Right lobe of liver (tissue), 6 donors: Measurements from ENCODE around the gene SAXO1. TPM values are rescaled to one million over a fixed set of nuclear protein-coding genes. Genes with fewer than 3 reads are reported as not detected.

Experiments
- ATAC-seq, 4 donors: fragments of 200-7000 bp; cut with Tn5 transposase; one replicate each; pipeline ENCODE4 v1.9.1; 2020; ENCODE audit warnings: mild to moderate bottlenecking in 4 of 4, moderate library complexity in 4 of 4
- DNase-seq, 3 donors: peaks; one replicate each; pipeline ENCODE4 v3.0.0-alpha.2; 2020
- H3K27ac ChIP-seq, 3 donors: fragments of 200-600 bp; one replicate each; pipeline ENCODE4 v1.8.0; 2022
- H3K27me3 ChIP-seq, 2 donors: fragments of 200-600 bp; one replicate each; pipeline ENCODE4 v1.8.0; 2022
- H3K36me3 ChIP-seq, 4 donors: fragments of 200-600 bp; sonication (generic) in 1 of 4; one replicate each; pipeline versions ENCODE4 v1.5.1 to v1.8.0; 2017 to 2022; ENCODE audit warnings: control low read depth in 1 of 4
- H3K4me1 ChIP-seq, 4 donors: fragments of 200-600 bp; sonication (generic) in 1 of 4; one replicate each; pipeline versions ENCODE4 v1.5.1 to v1.8.0; 2017 to 2022; ENCODE audit warnings: control low read depth in 1 of 4
- H3K4me3 ChIP-seq, 3 donors: fragments of 200-600 bp; one replicate each; pipeline ENCODE4 v1.8.0; 2022
- H3K9me3 ChIP-seq, 4 donors: fragments of 200-600 bp; sonication (generic) in 1 of 4; one replicate each; pipeline versions ENCODE4 v1.5.1 to v1.8.0; 2017 to 2022; ENCODE audit warnings: control low read depth in 1 of 4
- POLR2A ChIP-seq: fragments of 450-650 bp; IDR thresholded peaks from one replicate; pipeline ENCODE4 v1.6.1; 2017; ENCODE audit warnings: antibody characterized with exemption, mild to moderate bottlenecking
- WGBS: methylation state at CpG from one replicate; pipeline ENCODE4 v1.1.6; 2018; ENCODE audit warnings: low coverage, low lambda C conversion rate; ENCODE audit not compliant: insufficient coverage; ENCODE audit errors: missing lambda C conversion rate; 5-methylcytosine and 5-hydroxymethylcytosine counted together
- intact Hi-C, 2 donors: fragments of 100-400 bp; cut with DNase I; formaldehyde crosslinking; loops; one replicate each; pipeline versions ENCODE4 v1.11.2 to v1.14.1; 2022
- total RNA-seq, 6 experiments: library from RNA; depleted of rRNA in 2 of 6; stranded (reverse); fragments of >200 nt in 2 of 6; fragmentation: NEBNext Ultra II Directional in 3 of 6; extraction: Animal tissue kit (Norgen Biotek cat#: 25700) in 3 of 6; gene quantifications; one replicate each; pipeline versions ENCODE4 v1.1.0 to v1.2.4, GENCODE V29; 2016 to 2023
- TF ChIP-seq, protein P1 (sequence below), 4 donors: fragments of 200-600 bp in 3 of 4; fragments of 450-650 bp in 1 of 4; IDR thresholded peaks; one replicate each; pipeline versions ENCODE4 v1.5.1 to v1.8.0; 2016 to 2022; ENCODE audit warnings: antibody characterized with exemption in 4 of 4, mild to moderate bottlenecking in 2 of 4
- donor health status: DM: no; HTN: yes; CAD: no.
- donor health status: DM: no; HTN: no; CAD: no.
- donor health status: DM: no; HTN: no; CAD: no.
- donor health status: DM: no; HTN: yes; CAD: no.
- donor health status: DM: no; HTN: yes; CAD: no.

Gene SAXO1
- total RNA-seq, 6 experiments from 2014 or later = 0.15 TPM; not detected in 5

DNA sequence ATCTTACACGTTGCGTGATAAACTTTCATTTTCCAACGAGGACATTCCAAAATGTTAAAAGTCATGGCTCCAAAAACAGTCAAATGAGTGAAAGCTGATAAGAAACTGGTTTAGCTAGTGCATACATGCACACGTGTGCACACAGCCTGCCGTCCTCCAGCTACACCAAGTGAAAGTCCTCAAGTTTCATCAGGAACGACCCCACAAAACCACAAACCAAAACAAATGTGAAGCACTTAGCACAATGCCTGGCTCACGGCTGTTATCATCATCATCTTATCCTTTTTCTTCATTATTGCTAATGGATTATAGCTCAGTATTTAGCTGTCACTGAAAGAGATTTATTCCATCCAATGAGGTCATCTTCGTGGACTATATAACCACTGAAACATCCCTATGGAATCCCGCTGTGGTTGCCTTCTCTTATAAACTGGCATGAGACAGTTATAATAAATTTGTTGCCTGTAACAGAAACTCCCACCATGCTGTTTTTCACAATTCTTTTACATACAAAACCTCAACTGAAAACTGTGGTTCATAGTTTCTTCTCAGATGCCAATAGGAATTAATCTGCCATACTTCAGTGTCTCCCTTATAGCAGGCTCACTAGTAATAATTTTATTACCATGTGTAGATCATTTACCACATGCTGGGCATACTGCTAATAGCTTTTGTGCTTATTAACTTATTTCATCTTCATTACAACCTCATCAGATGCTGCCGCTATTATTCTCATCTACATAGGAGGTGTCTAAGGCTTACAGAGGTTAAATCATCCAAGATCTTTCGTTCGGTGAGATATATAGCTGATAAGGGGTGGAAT is 56.1 kb downstream of the SAXO1 start:
- ATAC-seq = no peak

DNA sequence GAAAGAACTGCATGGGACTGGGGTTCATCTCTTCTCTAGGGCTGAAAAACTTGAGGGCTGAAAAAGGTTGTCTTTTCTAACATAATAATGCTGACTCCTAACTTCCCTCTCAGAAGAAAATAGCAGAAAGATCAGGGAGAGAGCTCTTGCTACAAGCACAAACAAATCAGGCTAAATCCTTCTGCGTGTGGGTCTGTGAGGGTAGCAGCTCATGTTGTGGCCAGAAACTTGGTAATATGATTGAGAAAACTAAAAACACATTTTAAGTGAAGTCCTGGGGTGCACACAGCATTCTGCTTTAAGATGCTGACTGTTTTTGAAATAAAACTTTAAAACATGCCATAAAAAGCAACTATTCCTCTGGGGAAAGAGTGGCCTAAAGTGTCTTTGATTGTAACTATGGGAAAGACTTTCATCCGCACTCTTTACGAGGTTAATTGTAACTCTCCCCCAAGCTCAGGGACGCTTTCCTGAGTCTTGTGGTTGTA is 56.7 kb downstream of the SAXO1 start:
- Histone ChIP-seq H3K27me3 (no peaks in the 10 kb centered on the region), H3K9me3 (no peaks in the 10 kb centered on the region), H3K4me3 (no peak overlapping the region), H3K4me1 (no peaks in the 10 kb centered on the region), H3K36me3 (no peaks in the 10 kb centered on the region), H3K27ac (no peak overlapping the region)
- no peak for DNase-seq
- no peak for ATAC-seq
- intact Hi-C loops = no loop called here
- TF ChIP-seq, protein P1, sequence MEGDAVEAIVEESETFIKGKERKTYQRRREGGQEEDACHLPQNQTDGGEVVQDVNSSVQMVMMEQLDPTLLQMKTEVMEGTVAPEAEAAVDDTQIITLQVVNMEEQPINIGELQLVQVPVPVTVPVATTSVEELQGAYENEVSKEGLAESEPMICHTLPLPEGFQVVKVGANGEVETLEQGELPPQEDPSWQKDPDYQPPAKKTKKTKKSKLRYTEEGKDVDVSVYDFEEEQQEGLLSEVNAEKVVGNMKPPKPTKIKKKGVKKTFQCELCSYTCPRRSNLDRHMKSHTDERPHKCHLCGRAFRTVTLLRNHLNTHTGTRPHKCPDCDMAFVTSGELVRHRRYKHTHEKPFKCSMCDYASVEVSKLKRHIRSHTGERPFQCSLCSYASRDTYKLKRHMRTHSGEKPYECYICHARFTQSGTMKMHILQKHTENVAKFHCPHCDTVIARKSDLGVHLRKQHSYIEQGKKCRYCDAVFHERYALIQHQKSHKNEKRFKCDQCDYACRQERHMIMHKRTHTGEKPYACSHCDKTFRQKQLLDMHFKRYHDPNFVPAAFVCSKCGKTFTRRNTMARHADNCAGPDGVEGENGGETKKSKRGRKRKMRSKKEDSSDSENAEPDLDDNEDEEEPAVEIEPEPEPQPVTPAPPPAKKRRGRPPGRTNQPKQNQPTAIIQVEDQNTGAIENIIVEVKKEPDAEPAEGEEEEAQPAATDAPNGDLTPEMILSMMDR (IDR thresholded peaks at IDR 0.05) = no peak
- WGBS = 47% methylated on average over 4 of the region's 4 CpGs

More for the DNA sequence above, 56.1 kb downstream of the SAXO1 start:
- DNase-seq = no peak
- Histone ChIP-seq H3K9me3 (no peaks in the 10 kb centered on the region), H3K4me3 (no peak overlapping the region), H3K36me3 (no peaks in the 10 kb centered on the region), H3K4me1 (no peaks in the 10 kb centered on the region), H3K27ac (no peak overlapping the region), H3K27me3 (no peaks in the 10 kb centered on the region)
- intact Hi-C loops = no loop called here
- WGBS = 57% methylated on average over 11 of the region's 12 CpGs
- TF ChIP-seq POLR2A = no peak
- TF ChIP-seq, protein P1 (IDR thresholded peaks at IDR 0.05) = no peak

DNA sequence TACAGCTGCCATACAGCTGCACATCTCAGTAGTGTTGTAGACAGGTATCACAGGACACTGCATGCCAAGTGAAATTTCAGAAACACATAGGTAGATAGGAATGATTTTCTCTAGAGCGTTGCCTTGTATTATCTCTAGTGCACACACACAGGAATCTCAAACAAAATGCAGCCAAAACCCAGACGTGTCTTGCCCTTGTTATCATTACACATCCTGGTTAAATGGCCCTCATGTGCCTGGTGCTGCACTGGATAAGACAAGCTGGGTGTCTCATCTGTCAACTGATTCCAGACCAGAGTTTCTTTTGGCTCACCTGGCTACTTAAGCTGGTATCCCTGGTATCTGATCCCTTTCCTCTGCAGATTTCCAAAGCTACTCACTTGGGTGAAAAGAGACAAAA is 59.7 kb downstream of the SAXO1 start:
- no peaks in the 10 kb centered on the region for H3K27me3 ChIP-seq
- 45% methylated on average over 2 of the region's 2 CpGs for WGBS
- no peak for TF ChIP-seq POLR2A
- TF ChIP-seq, protein P1 (IDR thresholded peaks at IDR 0.05) = no peak
- ATAC-seq (no peak), DNase-seq (no peak)
- H3K4me1 ChIP-seq = no peaks in the 10 kb centered on the region
- no peak overlapping the region for H3K27ac ChIP-seq
- intact Hi-C loops = no loop called here
- H3K9me3 ChIP-seq = no peaks in the 10 kb centered on the region
- no peaks in the 10 kb centered on the region for H3K36me3 ChIP-seq
- H3K4me3 ChIP-seq = no peak overlapping the region

DNA sequence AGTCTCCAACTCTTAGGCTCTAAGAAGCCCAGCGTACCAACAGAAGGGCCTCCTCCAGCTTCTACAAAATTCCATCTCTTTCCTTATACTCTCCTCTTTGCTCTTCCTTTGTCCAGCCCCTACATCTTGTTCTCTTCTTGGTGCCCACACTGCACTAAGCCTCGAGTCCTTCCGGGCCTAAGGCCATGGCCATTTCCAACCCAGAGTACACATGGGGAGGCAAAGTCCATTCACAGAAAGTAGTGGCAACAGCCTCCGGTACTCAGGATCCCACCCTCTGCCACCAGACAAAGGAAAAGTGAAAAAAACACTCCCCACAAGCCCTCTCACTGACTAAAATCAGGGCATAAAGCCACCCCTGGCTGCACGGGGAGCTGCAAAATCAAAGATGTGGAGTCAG is 60.3 kb downstream of the SAXO1 start:
- Histone ChIP-seq H3K4me1 (no peaks in the 10 kb centered on the region), H3K4me3 (no peak overlapping the region), H3K27me3 (no peaks in the 10 kb centered on the region), H3K27ac (no peak overlapping the region), H3K36me3 (no peaks in the 10 kb centered on the region), H3K9me3 (no peaks in the 10 kb centered on the region)
- intact Hi-C loops = no loop called here
- TF ChIP-seq, protein P1 (IDR thresholded peaks at IDR 0.05) = no peak
- TF ChIP-seq POLR2A = no peak
- ATAC-seq (no peak), DNase-seq (no peak)
- 25% methylated on average over 5 of the region's 5 CpGs for WGBS
